HG03159 (cell line): ENCODE measurements around the gene ZNF850.

ENCODE experiments used
- ATAC-seq: cut with Tn5 transposase; IDR thresholded peaks from one replicate; pipeline ENCODE4 v1.9.1; 2021; ENCODE audit warnings: mild to moderate bottlenecking, moderate library complexity; ENCODE audit not compliant: unreplicated experiment

Gene ZNF850

GRCh38 chr19:36707134-36707533, 65.5 kb downstream of the ZNF850 start:
- ATAC-seq: no peak

DNA sequence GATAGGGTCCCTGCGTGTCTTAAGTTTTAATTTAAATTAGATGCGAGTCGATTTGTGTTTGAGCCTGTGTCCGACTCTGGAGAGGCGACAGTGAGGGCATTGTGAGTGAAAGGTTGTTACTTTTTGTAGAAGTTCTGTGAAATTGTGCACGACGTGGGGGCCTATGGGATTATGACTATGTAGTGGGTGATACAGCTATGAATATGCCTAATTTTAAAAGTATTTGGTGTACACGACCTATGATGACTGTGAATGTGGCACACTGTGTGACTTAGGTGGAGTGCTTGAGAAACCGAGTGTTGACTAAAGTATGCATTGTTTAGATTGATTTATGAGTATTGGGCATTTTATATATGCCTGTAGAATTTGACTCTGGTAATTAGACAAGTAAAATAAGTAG, 84.5 kb downstream of the ZNF850 start:
- no peak for ATAC-seq

DNA sequence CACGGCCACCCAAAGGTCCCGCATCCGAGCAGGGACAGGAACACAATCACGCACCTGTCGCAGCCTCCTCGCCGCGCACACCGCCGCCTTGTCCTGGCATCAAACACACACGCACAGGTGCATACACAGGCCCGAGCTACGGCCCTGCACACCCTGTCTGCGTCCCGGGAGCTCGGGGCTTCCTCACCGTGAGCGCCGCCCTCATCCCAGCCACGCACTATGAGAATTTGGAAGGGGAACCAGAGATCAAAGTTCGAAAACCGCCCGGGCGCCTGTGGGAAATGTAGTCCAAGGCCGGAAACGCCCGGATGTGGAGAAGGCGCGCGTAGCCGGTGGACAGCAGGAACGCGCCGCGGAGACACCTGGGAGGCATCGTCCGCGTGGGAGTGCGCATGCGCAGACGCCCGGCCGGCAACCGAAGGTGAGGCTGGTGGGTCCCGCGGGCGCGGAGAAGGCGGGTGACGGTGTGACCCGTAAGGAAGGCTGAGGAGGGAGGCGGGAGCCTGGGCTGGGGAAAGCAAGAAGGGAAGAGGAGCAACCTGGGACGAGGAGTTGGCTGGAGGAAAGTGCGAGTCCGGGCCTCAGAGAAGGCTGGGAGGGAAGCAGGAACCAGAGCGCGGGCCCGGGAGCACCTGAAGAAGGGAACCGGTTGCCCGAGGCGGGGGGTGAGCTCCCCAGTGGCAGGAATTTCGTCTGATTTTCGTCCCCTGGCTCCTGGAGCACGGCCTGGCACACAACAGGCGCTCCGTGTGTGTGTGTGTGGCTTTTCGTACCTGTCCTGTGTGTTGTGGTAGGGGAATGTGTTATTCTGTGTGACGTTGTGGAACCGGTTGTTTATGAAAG, 85.2 kb downstream of the ZNF850 start, which contains the start of gene ZNF567:
Gene ZNF567, plus strand, starts transcription at position 399 of the 843 bp plus-strand sequence. CDS start 7,256 bp downstream, outside the sequence.
- ATAC-seq: peak; percentile 95

- ATAC-seq: no peak
Observed at GRCh38 chr19:36686365-36687213, 86.0 kb downstream of the ZNF850 start.

DNA sequence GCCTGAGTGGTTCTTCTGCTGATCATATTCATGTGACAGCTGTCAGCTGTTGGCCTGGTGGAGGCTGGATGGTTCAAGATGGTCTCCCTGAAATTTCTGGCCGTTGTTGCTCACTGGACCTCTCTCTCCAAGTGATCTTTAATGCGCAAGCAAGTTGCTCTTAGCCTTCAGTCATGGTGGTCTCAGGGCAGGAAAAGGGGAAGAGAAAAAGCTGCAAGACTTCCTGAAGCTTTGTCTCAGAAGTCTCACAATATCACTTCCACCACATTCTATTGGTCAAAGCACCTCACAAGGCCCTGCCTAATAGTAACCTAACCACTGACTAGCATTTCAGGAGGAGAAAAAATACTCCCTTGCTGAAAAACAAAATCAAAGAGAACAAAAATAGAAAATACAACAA, 86.8 kb downstream of the ZNF850 start:
- ATAC-seq: no peak

GRCh38 chr19:36679455-36679854, 93.2 kb downstream of the ZNF850 start:
- ATAC-seq: no peak

DNA sequence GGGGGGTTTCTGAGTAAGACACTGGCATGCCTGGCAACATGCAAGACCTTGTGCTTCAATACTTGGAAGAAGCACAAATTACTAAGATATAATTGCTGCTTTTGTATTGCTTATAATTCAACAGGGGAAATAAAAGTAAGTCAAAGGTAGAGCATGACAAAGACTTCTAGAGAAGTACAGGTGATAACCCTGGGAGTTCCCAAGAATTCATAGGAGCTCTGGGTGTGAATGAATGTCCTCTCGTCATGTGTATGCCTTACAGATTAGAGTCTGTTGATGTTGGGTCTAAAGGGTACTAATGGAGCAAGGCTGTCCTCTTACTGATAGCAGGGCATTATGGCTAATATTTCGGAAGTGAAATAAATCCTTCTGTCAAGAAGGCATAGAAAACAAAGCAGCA, 98.4 kb downstream of the ZNF850 start:
- no peak for ATAC-seq

GRCh38 chr19:36672368-36672767, 100.2 kb downstream of the ZNF850 start:
- ATAC-seq: no peak

DNA sequence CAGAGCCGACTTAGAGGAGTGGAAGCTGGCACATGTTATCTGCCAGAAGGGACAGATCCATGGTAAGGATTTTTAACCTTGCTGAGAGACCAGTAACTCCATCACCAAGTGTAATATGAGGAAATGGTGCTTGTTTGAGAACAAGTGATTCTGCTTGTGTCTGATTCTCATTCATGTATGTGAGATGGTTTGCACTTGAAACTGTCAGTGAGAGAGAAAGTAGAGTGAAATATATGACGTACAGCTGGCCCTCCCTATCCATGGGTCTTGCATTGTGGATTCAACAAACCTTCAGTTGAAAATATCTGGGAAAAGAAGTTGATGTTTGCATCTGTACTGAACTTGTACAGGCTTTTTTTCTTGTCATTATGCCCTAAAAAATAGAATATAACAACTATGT, 104.0 kb downstream of the ZNF850 start:
- ATAC-seq: no peak

- no peak for ATAC-seq
Observed at GRCh38 chr19:36665832-36666231, 106.8 kb downstream of the ZNF850 start.
